PFSK-1 (cell line): Measurements from ENCODE around the gene GSTM5.

Experiments used
- POLR2AphosphoS5 ChIP-seq: IDR thresholded peaks from 2 replicates; pipeline ENCODE4 v1.6.1; 2012; ENCODE audit warnings: low read depth, mild to moderate bottlenecking, control low read depth, low read length, moderate library complexity
- SIN3A ChIP-seq: IDR thresholded peaks from 2 replicates; pipeline ENCODE4 v1.6.1; 2012; ENCODE audit warnings: mild to moderate bottlenecking, low read length, moderate library complexity, borderline replicate concordance; ENCODE audit not compliant: insufficient read depth
- TAF1 ChIP-seq: IDR thresholded peaks from 2 replicates; pipeline ENCODE4 v1.6.1; 2012; ENCODE audit warnings: low read length, control low read depth, borderline replicate concordance; ENCODE audit not compliant: insufficient read depth
- TF ChIP-seq, protein P1 (sequence below), 2 experiments: IDR thresholded peaks; 2 replicates each; pipeline versions ENCODE4 v1.6.1 to v1.8.0; 2011 to 2012; ENCODE audit warnings: low read depth in 2 of 2, low read length in 2 of 2, control low read depth in 1 of 2, inconsistent platforms in 1 of 2, mild to moderate bottlenecking in 1 of 2, moderate library complexity in 1 of 2; ENCODE audit not compliant: insufficient read depth in 1 of 2

DNA sequence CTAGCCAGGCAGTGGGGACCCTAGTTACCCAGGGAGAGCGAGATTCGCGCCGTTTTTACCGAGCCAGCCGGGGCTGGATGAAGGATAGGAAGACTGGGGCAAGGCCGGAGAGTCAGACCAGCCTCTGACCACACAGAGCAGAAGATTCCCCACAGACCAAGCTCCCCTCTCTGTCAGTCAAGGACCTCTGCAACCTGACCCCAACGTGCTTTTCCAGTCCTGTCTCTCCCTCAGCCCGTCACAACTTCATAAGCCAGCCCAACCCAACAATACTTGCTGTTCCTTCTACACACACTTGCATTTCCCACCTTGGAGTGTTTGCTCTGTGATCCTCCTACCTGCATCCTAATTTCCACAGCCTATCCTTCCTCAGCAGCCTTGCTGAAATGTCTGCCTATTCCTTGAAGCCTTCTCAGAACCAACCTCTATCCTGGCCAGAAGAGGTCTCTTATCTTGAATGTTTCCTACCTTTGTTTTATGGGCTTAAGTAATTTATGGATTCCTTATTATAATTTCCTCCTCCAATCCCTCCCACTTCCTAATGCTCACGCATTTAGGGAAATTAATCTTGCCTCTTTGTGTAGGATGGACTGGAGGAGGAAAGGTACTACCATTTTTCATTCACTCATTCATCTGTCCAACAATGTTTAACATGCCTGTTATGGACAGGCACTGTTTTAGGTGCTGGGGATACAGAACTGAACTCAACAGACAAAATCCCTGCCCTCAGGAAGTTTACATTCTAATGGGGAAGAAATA is 28.7 kb downstream of the GSTM5 start, which contains the start of gene GSTM3:
- no peak for TF ChIP-seq POLR2AphosphoS5
- TF ChIP-seq TAF1 = no peak
- TF ChIP-seq SIN3A = no peak
- TF ChIP-seq, protein P1, sequence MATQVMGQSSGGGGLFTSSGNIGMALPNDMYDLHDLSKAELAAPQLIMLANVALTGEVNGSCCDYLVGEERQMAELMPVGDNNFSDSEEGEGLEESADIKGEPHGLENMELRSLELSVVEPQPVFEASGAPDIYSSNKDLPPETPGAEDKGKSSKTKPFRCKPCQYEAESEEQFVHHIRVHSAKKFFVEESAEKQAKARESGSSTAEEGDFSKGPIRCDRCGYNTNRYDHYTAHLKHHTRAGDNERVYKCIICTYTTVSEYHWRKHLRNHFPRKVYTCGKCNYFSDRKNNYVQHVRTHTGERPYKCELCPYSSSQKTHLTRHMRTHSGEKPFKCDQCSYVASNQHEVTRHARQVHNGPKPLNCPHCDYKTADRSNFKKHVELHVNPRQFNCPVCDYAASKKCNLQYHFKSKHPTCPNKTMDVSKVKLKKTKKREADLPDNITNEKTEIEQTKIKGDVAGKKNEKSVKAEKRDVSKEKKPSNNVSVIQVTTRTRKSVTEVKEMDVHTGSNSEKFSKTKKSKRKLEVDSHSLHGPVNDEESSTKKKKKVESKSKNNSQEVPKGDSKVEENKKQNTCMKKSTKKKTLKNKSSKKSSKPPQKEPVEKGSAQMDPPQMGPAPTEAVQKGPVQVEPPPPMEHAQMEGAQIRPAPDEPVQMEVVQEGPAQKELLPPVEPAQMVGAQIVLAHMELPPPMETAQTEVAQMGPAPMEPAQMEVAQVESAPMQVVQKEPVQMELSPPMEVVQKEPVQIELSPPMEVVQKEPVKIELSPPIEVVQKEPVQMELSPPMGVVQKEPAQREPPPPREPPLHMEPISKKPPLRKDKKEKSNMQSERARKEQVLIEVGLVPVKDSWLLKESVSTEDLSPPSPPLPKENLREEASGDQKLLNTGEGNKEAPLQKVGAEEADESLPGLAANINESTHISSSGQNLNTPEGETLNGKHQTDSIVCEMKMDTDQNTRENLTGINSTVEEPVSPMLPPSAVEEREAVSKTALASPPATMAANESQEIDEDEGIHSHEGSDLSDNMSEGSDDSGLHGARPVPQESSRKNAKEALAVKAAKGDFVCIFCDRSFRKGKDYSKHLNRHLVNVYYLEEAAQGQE (IDR thresholded peaks at IDR 0.05; ENCODE audit: insufficient read depth in 1 of 2, low read depth in 2 of 2, low read length in 2 of 2) = no peak
